ENCODE results near the gene GUCD1. TPM values are rescaled to one million over a fixed set of nuclear protein-coding genes. Genes with fewer than 3 reads are reported as not detected.

Gene GUCD1
- total and polyA plus RNA-seq, 2 of the 13 experiments (the other 11 are each of a cell fraction or from before 2014, with no cell fraction given) = 128 to 245 TPM

DNA sequence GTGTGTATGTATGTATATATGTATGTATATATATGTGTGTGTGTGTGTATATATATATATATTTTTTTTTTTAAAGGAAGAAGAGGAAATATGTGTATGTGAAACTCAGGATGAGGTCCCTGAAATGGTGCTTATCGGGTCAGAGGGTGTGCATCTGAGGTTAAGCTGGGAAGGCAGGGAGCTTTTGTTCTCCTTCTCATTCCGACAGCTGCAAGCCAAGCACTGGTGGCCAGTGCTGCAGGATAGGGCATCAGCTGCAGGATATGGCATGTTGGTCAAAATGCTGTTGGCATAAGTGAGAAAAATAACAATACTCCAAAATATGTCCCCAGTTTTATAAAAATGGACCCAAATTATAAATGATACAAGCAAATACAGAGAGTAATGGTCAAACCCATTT, 8.3 kb upstream of the GUCD1 start (continued):
- TF ChIP-seq, protein P1, sequence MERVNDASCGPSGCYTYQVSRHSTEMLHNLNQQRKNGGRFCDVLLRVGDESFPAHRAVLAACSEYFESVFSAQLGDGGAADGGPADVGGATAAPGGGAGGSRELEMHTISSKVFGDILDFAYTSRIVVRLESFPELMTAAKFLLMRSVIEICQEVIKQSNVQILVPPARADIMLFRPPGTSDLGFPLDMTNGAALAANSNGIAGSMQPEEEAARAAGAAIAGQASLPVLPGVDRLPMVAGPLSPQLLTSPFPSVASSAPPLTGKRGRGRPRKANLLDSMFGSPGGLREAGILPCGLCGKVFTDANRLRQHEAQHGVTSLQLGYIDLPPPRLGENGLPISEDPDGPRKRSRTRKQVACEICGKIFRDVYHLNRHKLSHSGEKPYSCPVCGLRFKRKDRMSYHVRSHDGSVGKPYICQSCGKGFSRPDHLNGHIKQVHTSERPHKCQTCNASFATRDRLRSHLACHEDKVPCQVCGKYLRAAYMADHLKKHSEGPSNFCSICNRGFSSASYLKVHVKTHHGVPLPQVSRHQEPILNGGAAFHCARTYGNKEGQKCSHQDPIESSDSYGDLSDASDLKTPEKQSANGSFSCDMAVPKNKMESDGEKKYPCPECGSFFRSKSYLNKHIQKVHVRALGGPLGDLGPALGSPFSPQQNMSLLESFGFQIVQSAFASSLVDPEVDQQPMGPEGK (CRISPR knock-in tag; IDR thresholded peaks at IDR 0.05) = no peak
- TF ChIP-seq ZNF34 (CRISPR knock-in tag; IDR thresholded peaks at IDR 0.05; ENCODE audit: borderline replicate concordance) (no peak), PLRG1 (conservative IDR thresholded peaks at IDR 0.05) (no peak), RAD21 (CRISPR knock-in tag; IDR thresholded peaks at IDR 0.05) (no peak), ZNF674 (CRISPR knock-in tag; IDR thresholded peaks at IDR 0.05; ENCODE audit: low read depth) (no peak), ZNF883 (CRISPR knock-in tag; IDR thresholded peaks at IDR 0.05; ENCODE audit: not compliant biosample characterization) (no peak), ZNF761 (CRISPR knock-in tag; conservative IDR thresholded peaks at IDR 0.05) (no peak)
- TF ChIP-seq, protein P2, sequence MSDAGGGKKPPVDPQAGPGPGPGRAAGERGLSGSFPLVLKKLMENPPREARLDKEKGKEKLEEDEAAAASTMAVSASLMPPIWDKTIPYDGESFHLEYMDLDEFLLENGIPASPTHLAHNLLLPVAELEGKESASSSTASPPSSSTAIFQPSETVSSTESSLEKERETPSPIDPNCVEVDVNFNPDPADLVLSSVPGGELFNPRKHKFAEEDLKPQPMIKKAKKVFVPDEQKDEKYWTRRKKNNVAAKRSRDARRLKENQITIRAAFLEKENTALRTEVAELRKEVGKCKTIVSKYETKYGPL (CRISPR knock-in tag; IDR thresholded peaks at IDR 0.05) = no peak
- TF ChIP-seq, protein P3, sequence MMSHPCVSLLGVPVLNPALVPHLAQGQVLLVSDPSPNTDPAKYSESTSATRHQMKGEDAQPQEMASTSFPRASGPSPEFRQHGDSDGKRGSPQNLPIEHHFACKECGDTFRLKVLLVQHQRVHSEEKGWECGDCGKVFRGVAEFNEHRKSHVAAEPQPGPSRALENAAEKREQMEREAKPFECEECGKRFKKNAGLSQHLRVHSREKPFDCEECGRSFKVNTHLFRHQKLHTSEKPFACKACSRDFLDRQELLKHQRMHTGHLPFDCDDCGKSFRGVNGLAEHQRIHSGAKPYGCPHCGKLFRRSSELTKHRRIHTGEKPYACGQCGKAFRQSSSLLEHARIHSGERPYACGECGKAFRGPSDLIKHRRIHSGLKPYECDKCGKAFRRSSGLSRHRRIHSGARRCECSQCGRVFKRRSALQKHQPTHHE (CRISPR knock-in tag; IDR thresholded peaks at IDR 0.05; ENCODE audit: borderline replicate concordance) = no peak
- TF ChIP-seq, protein P4, sequence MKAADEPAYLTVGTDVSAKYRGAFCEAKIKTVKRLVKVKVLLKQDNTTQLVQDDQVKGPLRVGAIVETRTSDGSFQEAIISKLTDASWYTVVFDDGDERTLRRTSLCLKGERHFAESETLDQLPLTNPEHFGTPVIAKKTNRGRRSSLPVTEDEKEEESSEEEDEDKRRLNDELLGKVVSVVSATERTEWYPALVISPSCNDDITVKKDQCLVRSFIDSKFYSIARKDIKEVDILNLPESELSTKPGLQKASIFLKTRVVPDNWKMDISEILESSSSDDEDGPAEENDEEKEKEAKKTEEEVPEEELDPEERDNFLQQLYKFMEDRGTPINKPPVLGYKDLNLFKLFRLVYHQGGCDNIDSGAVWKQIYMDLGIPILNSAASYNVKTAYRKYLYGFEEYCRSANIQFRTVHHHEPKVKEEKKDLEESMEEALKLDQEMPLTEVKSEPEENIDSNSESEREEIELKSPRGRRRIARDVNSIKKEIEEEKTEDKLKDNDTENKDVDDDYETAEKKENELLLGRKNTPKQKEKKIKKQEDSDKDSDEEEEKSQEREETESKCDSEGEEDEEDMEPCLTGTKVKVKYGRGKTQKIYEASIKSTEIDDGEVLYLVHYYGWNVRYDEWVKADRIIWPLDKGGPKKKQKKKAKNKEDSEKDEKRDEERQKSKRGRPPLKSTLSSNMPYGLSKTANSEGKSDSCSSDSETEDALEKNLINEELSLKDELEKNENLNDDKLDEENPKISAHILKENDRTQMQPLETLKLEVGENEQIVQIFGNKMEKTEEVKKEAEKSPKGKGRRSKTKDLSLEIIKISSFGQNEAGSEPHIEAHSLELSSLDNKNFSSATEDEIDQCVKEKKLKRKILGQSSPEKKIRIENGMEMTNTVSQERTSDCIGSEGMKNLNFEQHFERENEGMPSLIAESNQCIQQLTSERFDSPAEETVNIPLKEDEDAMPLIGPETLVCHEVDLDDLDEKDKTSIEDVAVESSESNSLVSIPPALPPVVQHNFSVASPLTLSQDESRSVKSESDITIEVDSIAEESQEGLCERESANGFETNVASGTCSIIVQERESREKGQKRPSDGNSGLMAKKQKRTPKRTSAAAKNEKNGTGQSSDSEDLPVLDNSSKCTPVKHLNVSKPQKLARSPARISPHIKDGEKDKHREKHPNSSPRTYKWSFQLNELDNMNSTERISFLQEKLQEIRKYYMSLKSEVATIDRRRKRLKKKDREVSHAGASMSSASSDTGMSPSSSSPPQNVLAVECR (CRISPR knock-in tag; IDR thresholded peaks at IDR 0.05; ENCODE audit: borderline replicate concordance) = no peak
- TF ChIP-seq, protein P5, sequence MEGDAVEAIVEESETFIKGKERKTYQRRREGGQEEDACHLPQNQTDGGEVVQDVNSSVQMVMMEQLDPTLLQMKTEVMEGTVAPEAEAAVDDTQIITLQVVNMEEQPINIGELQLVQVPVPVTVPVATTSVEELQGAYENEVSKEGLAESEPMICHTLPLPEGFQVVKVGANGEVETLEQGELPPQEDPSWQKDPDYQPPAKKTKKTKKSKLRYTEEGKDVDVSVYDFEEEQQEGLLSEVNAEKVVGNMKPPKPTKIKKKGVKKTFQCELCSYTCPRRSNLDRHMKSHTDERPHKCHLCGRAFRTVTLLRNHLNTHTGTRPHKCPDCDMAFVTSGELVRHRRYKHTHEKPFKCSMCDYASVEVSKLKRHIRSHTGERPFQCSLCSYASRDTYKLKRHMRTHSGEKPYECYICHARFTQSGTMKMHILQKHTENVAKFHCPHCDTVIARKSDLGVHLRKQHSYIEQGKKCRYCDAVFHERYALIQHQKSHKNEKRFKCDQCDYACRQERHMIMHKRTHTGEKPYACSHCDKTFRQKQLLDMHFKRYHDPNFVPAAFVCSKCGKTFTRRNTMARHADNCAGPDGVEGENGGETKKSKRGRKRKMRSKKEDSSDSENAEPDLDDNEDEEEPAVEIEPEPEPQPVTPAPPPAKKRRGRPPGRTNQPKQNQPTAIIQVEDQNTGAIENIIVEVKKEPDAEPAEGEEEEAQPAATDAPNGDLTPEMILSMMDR (CRISPR knock-in tag; IDR thresholded peaks at IDR 0.05) = no peak
- TF ChIP-seq, protein P6, sequence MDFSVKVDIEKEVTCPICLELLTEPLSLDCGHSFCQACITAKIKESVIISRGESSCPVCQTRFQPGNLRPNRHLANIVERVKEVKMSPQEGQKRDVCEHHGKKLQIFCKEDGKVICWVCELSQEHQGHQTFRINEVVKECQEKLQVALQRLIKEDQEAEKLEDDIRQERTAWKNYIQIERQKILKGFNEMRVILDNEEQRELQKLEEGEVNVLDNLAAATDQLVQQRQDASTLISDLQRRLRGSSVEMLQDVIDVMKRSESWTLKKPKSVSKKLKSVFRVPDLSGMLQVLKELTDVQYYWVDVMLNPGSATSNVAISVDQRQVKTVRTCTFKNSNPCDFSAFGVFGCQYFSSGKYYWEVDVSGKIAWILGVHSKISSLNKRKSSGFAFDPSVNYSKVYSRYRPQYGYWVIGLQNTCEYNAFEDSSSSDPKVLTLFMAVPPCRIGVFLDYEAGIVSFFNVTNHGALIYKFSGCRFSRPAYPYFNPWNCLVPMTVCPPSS (IDR thresholded peaks at IDR 0.05) = no peak
